ENCODE measurements around the gene GAA.

GRCh38 chr17:80104321-80104955, 3.1 kb downstream of the GAA start:
- TF ChIP-seq, protein P1, sequence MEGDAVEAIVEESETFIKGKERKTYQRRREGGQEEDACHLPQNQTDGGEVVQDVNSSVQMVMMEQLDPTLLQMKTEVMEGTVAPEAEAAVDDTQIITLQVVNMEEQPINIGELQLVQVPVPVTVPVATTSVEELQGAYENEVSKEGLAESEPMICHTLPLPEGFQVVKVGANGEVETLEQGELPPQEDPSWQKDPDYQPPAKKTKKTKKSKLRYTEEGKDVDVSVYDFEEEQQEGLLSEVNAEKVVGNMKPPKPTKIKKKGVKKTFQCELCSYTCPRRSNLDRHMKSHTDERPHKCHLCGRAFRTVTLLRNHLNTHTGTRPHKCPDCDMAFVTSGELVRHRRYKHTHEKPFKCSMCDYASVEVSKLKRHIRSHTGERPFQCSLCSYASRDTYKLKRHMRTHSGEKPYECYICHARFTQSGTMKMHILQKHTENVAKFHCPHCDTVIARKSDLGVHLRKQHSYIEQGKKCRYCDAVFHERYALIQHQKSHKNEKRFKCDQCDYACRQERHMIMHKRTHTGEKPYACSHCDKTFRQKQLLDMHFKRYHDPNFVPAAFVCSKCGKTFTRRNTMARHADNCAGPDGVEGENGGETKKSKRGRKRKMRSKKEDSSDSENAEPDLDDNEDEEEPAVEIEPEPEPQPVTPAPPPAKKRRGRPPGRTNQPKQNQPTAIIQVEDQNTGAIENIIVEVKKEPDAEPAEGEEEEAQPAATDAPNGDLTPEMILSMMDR (IDR thresholded peaks at IDR 0.05; ENCODE audit: insufficient read depth, low read length, poor library complexity, severe bottlenecking), result no peak
- TF ChIP-seq EZH2phosphoT487 (conservative IDR thresholded peaks at IDR 0.05; ENCODE audit: low read length), result no peak
